Inflammatory macrophage treated with lipopolysaccharide for 1 hour (primary cell): Measurements from ENCODE around the gene ASCL1.

ENCODE experiments used
- DNase-seq, 2 donors: peaks; one replicate each; pipeline ENCODE4 v3.0.0-alpha.2; 2020 to 2022

ASCL1 gene

DNA sequence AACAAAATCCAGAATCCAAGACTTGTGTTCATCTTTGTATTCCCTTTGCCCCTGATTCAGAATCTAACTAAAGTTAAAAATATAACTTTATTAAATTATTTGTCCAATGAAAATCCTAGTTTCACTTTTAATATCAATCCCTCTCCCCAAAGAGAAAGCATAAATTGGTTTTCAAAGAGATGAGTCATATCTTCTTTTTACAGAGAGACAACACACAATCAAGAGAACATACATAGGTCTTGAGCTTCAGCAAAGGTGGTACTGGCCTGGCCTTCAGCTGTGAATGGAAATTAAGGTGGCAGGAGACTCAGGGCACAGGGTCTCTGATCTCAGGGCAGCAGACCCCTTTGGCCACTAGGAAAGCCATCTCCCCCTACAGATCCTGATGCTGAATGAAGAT, 4.3 kb upstream of the ASCL1 start:
- no peak for DNase-seq

DNA sequence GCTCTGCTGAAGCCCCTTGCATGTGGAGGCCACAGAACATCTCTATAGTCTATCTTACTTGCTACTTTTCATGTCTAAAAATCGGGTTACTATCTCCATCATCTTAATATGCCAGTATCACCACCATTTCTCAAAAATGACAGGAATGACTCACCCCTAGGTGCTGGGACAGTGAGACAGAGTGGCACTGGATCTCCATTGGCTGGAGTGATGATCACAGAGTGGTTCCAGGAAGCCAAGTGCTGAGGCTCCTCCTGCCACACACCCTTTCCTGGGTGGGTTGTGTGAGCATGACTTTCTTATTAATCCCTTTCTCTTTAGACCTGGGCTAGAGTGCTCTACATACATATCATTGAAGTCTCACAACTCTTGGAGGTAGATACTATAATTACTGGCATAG, 3.3 kb upstream of the ASCL1 start:
- DNase-seq: no peak

DNA sequence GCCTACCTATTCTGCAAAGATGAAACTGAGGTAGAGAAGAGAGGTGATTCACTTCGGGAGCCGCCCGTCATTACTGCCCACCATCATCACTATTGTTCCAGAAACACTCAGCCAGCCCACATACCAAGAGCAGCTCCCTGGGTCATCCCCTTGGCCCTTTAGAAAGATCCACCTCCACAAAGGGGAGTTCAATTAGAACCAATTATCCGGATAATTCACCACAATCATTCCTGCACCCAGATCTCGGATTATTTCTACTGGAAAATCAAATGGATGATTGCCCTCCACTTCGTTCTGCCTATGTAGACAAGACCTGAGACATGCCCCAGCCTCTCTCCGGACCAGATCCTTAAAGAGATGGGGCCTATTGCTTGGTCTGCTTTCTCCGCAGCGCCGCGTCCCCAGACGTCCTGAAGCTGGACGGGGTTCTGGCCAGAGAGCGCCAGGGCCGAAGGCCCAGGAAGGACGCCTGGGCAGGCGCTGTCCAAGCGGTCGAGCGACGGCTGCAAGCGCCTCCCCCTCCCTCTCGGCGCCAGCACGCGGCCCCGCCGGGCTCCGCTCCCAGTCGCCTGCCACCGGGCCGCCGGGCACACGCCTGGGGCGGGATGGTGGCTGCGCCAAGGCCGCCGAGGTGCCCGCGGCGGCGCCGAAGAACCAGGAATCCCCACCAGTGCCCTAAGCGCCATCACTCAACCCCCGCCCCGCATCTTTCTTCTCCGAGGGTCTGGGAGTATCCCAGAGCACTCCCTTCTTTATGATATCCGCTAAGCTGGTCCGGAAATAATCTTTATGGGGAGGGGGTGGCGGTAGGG, 1.3 kb upstream of the ASCL1 start:
- no peak for DNase-seq

DNA sequence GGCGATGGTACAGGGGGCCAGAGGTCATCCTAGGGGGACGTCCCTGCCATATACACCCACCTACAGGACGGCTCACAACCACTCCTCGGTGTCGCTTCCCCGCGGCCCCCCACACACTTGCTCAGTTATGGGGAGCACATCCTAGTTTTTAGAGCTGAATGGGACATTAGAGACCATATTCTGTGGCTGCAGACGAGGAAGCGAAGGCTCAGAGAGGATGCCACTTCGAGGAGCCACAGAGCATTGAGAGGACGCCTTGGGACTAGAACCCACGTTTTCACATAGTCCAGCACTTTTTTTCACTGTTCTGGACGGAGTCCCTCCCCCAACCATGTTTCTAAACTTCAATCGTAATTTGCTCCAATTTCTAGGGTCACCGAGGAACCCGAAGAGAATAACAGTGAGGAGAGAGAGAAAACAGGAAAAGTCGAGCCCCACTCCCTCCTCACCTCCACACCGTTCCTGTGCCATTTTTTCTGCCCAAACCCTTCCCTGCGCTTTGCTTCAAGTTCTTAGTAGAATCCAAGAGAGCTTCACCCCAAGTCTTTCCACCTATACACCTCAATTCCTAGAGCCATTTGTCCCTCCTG, 641 bp upstream of the ASCL1 start:
- no peak for DNase-seq

DNA sequence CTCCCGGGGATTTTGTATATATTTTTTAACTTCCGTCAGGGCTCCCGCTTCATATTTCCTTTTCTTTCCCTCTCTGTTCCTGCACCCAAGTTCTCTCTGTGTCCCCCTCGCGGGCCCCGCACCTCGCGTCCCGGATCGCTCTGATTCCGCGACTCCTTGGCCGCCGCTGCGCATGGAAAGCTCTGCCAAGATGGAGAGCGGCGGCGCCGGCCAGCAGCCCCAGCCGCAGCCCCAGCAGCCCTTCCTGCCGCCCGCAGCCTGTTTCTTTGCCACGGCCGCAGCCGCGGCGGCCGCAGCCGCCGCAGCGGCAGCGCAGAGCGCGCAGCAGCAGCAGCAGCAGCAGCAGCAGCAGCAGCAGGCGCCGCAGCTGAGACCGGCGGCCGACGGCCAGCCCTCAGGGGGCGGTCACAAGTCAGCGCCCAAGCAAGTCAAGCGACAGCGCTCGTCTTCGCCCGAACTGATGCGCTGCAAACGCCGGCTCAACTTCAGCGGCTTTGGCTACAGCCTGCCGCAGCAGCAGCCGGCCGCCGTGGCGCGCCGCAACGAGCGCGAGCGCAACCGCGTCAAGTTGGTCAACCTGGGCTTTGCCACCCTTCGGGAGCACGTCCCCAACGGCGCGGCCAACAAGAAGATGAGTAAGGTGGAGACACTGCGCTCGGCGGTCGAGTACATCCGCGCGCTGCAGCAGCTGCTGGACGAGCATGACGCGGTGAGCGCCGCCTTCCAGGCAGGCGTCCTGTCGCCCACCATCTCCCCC, 777 bp downstream of the ASCL1 start:
- DNase-seq: no peak

DNA sequence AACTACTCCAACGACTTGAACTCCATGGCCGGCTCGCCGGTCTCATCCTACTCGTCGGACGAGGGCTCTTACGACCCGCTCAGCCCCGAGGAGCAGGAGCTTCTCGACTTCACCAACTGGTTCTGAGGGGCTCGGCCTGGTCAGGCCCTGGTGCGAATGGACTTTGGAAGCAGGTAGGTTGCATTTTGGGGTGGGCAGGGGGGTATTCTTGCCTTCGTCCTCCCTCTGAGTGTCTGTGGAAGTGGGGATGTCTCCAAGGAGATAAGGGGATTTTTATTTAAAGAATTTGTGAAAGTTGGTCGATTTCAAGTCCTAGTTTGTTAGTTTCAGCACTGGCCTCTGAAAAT, 1.3 kb downstream of the ASCL1 start:
- no peak for DNase-seq

DNA sequence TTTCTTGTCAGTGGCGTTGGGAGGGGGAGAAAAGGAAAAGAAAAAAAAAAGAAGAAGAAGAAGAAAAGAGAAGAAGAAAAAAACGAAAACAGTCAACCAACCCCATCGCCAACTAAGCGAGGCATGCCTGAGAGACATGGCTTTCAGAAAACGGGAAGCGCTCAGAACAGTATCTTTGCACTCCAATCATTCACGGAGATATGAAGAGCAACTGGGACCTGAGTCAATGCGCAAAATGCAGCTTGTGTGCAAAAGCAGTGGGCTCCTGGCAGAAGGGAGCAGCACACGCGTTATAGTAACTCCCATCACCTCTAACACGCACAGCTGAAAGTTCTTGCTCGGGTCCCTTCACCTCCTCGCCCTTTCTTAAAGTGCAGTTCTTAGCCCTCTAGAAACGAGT, 1.9 kb downstream of the ASCL1 start:
- DNase-seq: no peak

DNA sequence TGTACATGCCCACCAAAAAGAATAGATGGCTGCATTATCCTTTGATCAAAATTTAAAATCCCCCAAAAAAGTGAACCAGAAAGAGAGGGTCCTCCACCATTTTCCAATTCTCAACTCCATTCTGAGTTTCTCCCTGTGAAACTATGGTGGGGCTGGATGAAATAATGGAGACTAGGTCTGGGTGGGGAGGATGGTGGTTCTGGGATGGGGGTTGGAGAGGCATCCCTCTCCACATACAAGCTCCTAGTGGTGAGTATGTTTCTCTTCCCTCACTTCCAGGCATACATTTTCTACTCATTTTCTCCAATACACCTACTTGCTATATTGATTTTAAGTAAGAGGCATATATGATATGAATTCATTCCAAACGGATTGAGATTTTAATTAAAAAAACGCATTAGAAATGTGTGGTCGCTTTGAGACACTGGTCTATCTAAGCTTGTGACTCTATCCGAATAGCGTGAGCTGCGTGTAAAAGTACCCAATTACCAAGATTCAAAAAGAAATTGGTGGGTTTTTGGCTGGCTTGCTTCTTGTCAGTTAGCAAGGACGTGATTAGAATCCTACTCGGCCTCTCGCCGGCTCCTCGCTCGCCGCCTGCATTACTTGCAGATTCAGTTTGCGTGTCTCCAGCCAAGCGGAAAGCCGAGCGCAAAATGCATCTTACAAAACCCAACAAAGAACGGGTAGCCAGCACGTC, 3.4 kb downstream of the ASCL1 start:
- DNase-seq: no peak

DNA sequence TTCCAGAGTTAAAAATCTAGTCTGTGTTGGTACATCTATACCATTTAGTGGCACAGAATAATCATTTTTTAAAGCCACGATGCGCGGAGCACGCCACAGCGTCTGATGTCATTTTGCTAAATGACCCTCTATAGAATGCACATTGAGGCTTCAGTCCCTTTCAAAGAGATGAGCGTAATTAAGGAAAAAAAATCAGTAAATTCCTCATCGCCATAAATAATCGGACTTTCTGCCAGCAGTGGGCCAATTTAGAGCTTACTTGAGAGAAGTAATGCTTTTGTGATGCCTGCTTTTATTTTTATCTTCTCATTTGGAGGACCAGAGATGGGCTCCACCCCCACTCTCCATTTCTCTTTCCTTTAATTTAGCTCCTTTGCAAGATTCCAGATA, 4.0 kb downstream of the ASCL1 start:
- no peak for DNase-seq

DNA sequence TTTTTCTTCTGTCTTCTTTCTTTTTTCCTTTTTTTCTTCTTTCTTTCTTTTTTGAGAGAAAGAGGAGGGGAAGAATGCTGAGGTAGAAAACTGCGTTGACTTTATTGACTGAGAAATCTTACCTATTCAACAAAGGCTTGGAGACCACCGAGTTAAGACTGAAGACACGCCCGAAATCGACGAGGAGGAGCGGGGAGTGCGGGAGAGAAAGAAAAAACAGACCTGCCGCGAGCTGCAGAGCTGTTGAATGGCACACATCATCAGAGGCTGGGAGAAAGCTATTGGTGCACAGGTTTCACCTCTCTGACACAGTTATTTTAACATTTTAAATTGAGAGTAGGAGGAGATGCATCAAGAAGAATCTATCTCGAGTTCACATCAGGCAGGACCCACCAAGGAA, 5.1 kb downstream of the ASCL1 start:
- DNase-seq: no peak

DNA sequence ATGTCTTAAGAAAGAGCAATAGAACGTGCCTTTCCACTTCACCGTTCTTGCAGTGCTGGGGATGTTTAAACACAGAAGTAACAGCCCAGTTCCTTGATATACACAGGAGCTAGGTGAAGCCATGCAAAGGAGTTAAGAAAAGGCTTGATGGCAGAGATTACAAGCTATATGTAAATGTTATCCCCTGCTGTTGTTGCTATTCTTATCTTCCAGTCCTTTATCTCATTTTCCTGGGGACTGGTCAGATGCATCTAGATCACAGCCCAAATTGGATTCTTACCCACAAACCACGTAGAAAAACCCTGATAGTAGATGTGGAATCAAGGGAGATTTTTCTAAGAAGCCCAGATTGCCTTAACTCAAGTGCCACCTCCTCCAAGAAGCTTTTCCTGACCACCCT, 5.5 kb downstream of the ASCL1 start:
- DNase-seq: no peak

DNA sequence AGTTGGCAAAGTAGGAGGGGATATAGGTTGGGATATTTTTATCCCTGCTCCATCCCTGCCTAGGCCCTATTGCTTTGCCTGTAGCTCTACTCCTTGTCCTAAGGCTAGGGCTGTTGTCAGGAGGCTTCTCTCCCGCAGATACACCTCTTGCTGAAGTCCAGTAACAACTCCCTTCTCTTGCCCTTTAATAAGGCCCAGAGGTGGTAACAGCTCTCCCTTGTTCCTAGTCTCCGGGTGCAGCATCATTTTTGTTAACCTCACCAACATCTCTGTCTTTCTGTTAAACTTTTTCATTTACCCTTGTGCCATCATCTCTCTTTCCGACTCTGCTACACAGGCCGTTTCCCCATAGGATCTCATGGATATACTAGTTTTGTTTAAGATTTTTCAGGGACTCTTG, 6.3 kb downstream of the ASCL1 start:
- DNase-seq: no peak

DNA sequence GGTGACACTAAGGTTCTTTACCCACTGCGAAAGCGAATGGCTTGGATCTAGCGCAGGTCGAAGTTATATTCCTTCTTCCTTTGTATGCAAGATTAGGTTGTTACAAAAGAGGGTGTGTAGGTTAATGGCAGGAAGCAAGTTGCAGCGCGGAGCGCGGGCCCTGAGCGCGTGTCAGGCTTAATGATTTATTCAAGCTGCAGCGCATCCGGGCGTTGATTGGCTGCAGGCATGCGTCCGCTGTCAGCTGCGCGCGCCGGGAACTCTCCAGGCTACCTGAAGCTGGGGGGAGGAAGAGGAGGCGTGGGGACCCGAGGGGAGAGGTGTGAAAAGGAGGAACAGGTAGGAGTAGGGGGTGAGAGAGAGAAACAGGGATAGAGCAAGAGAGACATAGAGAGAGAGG, 7.4 kb downstream of the ASCL1 start:
- no peak for DNase-seq

DNA sequence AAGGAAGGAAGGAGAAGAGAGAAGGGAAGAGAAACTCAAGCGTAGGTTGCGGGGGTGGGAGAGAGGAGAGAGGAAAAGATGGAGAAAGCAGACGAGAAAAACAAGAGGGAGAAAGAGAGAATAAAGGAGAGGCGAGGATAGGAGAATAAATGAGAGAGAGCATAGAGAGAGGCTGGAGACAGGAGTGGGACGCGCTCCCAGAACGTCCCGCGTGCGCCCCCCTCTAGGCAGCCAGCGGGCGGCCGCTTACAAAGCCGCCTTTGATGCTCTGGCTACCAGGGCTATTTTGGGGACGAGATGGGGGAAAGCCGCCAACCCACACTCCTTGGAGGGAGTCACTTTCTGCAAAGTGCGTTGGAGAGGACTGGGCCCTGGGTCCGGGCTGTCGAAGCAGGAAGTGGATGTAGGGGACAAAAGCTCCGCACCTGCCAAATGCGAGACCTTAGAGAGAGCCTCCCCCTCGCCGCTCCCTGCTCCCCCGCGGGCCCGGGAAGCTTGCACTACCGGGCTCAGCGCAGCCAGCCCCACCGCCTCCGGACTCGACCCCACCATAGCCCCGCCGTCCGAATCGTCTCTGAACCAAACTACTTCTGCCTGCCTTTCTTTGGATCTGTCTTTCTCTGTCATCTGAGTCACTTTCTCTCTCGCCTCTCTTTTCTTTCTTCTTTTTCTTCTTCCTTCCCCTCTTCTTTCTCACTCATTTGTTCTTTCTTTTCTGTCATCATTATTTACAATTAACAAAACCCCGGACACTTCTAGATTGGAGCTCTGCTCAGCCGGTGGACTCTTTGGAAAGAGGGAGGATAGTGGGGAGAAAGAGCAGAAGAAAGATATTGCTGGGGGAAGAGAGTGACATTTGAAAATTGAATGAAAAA, 8.0 kb downstream of the ASCL1 start:
- no peak for DNase-seq

DNA sequence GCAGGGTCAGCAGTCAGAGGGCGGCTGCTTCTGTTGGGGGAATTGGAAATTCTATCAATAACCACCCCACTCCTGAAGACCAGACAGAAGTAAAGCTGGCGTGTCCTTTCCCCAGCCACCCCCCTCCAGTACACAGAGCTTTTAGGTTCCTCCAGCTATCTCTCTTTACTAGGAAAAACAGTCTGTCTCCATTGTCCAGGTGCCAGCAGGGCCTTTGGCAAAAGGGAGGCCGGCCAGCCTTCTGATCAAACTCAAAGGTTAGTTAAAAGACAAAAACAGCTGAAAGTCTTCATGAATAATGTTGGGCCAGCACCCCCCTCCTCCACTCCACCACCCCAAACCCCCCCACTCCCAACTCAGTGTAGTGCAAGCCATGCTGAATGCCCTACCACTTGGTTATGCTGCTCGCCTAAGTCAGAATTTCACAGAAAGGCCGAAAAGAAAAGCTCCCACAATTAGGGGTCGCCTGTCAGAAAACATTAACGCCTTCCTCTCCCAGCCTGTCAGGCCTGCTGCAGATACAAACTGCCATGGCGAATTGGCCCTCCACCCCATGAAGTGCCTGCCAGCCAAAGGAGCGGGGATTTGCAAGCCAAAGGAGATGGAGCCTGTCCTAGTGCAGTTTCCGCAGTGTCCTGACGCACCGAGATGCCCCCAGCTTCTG, 8.9 kb downstream of the ASCL1 start:
- DNase-seq: no peak

DNA sequence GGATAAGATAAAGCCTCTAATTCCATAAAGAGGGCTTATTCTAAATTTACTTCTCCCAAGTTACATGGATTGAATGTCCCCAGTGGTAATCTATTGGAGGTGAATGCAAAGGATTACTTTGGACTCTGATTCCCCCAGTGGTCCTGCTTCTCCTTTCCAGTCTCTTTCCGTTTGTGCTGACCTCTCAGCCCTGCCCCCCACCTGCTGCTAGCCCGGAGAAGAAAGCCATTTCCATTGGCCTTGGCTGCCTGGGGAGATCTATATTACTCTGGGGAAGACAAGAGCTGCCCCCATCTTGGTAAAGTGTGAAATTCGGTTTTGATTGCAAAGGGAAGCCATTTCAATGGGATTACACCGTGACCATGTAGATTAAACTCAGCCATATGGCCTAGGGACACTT, 13.3 kb downstream of the ASCL1 start:
- DNase-seq: no peak

DNA sequence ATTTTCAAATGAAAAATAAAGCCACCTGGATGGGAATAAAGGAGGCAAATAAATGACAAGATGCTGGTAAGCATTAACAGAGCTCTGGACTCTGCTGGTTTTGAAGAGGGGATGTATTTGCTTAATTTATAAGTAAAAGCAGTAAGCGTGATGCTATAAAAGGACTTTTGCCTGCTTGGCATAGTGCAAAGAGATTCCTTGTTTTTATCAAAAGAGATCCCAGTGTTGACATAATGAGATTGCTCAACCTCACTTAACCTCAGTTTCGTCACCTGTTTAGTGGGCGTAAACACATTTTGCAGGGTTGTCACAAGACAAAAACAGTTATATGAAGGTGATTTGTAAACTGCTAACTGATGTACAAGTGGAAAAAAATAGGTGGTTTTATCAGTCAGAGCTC, 13.8 kb downstream of the ASCL1 start:
- DNase-seq: no peak

DNA sequence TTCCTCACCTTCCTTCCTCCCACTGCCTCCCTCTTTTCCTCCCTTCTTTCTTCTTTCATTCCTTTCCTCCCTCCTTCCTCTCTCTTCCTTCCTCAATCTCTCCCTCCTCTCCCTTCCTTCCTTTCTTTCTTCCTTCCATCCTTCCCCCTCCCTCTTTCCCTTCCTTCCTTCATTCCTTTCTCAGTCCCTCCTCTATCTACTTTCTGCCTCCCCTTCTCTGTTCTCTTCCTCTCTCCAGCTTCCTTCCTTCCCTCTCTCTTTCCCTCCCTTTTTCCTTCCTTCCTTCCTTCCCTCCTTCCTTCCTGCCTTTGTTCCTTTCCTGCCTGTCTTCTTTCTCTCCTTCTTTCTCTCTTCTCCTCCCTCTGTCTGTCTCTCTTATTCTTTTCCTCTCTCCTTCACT, 16.1 kb downstream of the ASCL1 start:
- DNase-seq: no peak

DNA sequence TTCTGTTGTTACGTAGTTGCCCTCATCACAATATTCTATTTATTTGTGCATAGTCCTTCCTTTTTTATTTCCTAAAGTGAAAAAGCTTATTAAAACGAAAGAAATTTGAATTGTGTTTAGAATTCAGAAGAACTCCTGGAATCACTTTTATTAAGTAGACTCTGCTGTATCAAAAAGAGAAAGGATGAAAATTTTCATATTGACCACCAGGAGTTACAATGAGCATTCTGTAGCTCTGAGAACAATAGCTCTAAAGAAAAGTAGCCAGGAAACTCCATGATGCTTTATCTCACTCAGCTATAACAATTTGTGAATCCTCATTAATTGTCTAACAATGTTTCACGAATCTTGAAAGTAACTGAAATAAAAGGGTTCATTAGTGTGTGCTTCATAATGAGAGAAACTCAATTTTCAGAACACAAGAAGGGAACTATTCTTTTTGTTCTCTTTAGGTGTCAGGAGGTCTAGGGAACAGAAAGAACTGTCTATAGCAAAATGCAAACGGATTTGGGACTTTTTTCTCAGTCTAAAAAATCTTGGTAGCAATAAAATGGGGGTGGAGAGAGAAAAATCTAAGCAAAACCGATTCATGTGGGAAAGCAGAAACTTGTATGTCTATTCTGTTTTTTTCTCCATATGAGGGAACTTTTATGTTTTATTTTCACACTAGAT, 19.3 kb downstream of the ASCL1 start:
- no peak for DNase-seq

DNA sequence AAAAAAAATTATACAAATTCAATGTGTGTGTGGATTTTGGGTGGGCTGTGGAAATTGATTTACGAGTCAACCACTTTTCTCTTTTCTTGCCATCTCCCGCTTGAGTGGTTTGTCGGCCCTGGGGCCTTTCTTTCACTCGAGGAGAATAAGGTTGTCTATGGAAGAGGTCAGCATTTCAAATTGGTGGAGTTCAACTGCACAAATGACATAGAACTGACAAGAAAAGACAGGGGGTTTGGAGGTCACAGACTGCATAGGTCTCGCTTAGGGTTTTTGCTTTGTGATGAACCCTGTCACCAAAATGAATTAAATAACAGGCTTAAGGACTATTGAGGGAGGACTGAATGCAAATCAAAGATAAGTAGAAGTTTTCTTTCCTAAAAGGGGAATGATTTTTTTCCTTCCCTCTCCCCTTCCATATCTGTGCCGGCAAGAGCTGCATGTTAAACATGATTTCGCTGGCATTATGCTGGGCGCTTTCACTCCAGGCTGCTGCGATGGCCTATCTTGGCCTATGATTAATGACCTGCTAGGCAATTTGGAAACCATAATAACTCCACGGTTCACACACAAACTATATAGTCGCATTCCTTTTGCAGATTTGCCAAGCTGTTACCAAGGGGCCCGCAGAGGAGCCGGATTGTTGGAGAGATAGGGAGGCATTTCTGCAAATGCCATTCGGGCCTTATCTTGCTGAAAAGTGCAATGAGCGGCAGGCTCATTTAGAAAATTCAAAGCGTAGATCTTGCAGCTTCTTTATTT, 20.7 kb downstream of the ASCL1 start:
- DNase-seq: no peak

DNA sequence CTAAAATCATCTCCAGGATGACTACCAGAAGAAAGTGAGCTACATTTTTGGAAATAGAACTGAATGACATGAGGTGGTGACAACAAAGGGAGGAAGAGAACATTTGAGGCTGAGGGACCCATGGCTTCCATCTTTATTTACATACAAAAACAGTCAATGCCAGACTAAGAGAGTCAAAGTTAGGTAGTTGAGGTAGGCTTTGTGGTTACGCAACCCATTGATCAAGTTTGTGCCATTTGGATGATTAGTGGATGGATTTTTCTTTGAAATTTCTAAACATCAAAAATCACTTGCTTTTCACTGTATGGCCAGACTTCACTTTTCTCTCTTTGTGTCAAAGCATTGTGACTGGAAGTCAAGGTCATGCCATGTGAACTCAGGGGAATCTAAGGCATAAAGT, 22.9 kb downstream of the ASCL1 start:
- DNase-seq: no peak
